ENCODE measurements around the gene SGTA.
"Not testable (repeated sequence)": the region's sequence is repeated elsewhere in the genome, so short reads cannot be mapped to it uniquely, and the experiment has no call there.

SGTA gene

DNA sequence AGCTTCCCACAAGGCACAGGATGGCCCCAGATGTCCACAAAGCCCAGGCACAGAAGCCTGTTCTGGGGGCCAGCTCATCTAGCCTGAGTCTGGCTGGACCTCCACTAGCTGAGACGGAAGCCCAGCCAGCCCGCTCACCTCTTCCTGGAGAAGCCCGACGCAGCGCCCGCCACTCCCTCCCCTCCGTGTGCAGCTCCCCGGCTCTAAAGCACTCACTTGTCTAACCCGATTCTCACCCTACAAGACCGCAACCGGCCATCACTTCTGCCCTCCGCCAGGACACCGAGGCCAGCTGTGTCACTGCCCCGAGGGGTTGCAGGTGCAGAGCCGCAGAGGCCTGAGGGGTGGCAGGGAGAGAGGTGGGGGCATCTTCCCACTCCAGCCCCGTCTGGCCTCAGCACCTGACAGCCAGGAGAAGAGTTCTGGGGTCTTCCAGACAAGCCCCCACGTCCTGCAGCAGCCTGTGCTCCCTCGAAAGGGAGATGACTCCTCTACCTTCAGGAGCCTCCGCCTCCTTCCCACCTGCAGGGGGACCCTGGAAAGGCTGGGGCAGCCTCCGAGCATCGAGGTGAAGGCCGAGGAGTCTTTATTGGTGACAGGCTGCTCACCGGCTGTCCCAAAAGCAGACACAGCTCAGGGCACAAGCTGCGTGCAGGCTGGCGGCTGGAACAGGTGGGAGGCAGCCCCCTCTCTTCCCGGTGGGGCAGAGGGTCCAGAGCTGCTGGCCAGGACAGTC lies 56.0 kb downstream of the SGTA start:
- no peak for DNase-seq (ENCODE audit: low read depth in 2 of 2)

GRCh38 chr19:2726160-2726855 lies 56.8 kb downstream of the SGTA start:
- no peak for DNase-seq (ENCODE audit: low read depth in 2 of 2)

- no peak for DNase-seq (ENCODE audit: low read depth in 2 of 2)
Observed at GRCh38 chr19:2724148-2724557, 58.9 kb downstream of the SGTA start.

- no peak for DNase-seq (ENCODE audit: low read depth in 2 of 2)
Observed at GRCh38 chr19:2723747-2724146, 59.3 kb downstream of the SGTA start.

DNA sequence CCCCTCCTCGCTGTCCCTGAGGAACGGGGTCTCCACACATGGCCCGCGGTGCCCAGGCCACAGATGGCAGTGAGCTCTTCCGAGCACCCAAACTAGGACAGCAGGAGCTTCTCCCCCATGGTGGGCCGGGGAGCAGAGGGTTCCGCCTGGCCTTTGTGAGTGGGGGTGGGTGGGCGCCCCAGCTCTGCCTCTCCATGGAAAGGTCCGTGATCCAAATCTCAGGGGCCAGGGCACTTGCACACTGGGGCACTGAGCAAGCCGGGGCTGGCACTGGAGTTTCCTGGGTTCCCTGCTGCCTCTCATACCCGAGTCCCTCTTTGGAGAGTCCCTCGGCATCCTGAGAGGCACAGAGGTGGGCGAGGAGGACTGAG lies 59.7 kb downstream of the SGTA start:
- no peak for DNase-seq (ENCODE audit: low read depth in 2 of 2)

GRCh38 chr19:2722541-2723344 lies 60.3 kb downstream of the SGTA start:
- no peak for DNase-seq (ENCODE audit: low read depth in 2 of 2)

DNA sequence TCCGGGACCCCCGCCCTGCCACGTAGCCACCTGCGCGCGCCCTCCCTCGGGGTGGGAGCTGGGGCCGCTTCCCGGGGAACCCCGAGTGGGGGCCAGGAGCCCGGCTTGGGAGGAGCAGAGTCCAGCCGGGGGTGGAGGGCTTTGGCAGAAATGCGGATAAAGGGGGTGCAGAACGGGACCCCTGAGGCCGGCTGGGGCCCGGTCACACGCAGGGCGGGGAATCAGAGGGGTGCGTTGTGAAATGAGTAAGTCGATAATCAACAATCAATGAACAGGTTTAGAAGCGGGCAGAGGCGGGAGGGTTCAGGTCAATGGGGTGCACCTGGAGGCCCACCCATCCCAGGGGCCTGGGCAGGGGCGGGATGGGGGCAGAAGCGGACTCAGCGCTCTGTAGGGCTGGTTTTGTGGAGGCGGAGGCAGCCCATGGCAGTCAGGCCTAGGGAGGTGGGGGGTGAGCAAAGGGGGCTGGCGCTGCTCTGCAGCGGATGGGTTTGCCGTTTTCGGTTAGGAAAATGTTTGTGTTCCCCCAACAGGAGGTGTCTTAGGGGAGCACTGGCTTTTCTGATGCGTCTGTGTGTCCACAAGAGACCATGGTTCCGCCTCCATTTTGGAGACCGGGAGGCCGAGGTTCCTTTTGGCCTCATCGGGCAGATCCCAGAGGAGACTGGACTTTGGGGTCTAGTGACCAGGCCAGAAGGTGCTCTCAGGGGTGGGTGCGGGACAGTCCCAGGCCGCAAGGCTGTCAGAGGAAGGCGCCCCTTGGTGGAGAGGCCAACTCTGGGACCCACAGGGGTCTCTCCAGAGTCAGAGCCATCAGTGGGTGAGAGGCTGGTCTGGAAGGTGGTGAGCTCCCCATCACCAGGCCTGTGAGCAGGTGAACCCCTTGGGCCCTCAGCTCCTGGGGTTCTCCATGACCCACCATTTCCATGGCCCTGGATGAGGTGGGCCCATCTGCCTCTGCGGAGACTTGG lies 61.2 kb downstream of the SGTA start:
- DNase-seq (ENCODE audit: low read depth in 2 of 2) = no peak

GRCh38 chr19:2720777-2721569 lies 62.1 kb downstream of the SGTA start, which contains the start of gene DIRAS1:
Gene DIRAS1 (minus strand): TSS chr19:2721372. CDS start chr19:2717806, 3,566 bp downstream.
- no peak for DNase-seq (ENCODE audit: low read depth in 2 of 2)

- DNase-seq (ENCODE audit: low read depth in 2 of 2) = no peak
Observed at GRCh38 chr19:2719920-2720776, 62.9 kb downstream of the SGTA start.

GRCh38 chr19:2719232-2719735 lies 63.8 kb downstream of the SGTA start:
- DNase-seq (ENCODE audit: low read depth in 2 of 2) = no peak

DNA sequence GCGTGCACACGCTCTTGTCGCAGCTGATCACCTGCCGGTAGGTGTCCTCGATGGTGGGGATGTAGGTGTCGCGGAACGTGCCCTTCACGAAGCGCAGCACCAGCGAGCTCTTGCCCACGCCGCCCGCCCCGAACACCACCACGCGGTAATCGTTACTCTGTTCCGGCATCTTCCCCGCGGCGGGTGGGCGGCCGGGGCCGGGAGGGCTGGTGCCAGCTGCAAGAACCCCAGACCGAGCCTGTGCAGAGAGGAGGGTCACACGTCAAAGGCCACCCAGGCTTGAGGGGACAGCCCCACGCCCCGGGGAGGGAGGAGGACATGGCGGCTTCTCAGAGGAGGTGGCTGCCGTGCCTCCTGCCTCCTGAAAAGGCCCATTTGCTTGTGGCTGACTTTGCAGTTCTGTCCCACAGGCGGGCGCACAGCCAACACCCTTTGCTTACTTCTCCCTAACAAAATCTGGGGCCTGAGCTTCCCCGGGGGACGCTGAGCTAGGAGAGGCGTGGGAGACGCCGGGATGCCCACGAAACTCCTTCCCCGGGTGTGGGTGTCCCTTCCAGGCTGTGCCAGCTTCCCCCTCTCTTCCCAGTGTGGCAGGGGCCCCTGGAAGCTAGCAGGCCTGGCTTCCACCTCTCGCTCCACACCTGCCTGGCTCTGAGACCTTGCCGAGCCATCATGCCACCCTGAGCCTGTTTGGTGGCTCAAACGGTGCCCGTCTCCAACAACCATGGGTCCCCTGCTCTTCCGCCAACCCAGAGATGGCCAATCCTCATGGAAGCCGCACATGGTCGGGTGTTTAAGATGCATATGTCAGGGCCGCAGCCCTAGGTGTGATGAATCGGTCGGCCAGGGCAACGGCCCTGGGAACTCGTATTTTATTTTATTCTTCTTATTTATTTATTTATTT lies 65.2 kb downstream of the SGTA start:
- DNase-seq (ENCODE audit: low read depth in 2 of 2) = no peak

- no peak for DNase-seq (ENCODE audit: low read depth in 2 of 2)
Observed at GRCh38 chr19:2716722-2717637, 66.1 kb downstream of the SGTA start.

GRCh38 chr19:2716275-2716650 lies 66.8 kb downstream of the SGTA start:
- DNase-seq (ENCODE audit: low read depth in 2 of 2) = no peak

DNA sequence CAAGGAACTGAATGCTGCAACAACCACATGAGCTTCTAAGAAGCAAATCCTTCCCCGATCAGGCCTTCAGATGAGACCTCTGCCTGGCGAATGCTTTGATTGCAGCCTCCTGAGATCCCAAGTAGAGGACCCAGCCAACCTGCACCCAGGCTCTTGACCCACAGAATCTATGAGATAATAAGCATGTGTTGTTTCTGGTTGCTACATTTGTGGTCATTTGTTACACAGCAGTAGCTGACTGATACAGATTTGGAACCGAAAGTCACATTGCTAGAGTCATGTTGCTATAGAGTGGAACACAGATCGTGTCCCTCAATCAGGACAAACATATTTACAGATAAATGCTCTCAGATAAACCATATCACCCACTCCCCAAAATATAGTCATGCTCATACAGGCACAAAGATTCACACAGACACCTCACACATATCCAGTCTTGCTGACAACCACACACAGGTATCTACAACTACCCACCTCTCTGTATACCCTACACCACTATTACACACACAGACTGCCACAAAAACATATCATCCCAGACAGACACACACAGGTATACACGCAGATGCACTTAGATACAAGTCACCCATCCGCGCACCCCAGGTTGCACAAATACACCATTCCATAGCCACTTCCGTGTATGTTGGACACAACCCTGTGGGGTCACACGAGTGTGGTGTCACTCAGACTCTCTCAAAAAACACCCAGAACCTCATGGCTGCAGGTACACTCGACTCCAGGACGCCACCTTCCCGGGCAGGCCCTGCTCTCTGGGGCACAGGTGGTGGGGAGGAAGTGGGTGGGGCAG lies 67.4 kb downstream of the SGTA start:
- DNase-seq (ENCODE audit: low read depth in 2 of 2) = no peak

DNA sequence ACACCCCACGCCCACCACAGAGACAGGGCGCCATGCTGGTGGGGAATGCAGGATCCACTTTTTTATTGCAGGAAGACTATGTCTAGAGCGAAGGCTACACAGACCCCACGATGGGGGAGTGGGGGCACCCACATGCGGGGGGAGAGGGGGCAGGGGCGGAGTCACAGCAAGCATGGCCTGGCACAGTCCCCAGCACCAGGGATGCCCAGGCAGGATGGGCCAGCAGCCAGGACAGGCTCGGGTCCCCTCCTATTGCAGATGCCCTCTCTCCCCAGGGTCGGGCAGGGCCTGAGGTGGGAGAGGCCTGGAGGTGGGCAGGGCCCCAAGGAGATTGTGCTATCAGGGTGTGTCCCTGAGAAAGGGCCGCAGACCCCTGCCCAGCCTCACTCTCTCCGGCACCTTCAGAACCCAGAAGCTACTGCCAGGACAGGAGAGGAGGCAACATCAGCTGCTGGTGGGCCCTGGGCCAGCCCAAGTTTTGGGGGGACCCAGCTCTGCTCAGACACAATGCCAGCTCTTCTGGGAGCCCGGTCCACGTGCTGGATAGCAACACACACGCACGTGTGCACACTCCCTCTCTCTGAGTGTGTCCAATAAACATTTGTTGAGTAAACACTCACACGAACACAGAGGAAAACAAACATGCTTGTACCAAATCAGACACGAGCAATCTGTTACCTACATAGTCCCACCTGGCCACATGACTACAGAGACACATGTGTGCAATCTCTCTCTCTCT lies 68.4 kb downstream of the SGTA start:
- no peak for DNase-seq (ENCODE audit: low read depth in 2 of 2)

DNA sequence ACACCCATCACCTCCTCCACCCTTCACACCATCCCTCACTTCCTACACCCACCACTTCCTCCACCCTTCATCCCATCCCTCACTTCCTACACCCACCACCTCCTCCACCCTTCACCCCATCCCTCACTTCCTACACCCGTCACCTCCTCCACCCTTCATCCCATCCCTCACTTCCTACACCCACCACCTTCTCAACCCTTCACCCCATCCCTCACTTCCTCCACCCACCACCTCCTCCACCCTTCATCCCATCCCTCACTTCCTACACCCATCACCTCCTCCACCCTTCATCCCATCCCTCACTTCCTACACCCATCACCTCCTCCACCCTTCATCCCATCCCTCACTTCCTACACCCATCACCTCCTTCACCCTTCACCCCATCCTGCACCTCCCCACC lies 69.0 kb downstream of the SGTA start:
- DNase-seq (ENCODE audit: low read depth in 2 of 2) = not testable (repeated sequence)
